Activated CD4-positive, alpha-beta T cell treated with anti-CD3 and anti-CD28 coated beads, Interleukin-2, amount 50 U/mL, for 4 hours (primary cell): Measurements from ENCODE around the gene TMBIM1.
"Not testable (repeated sequence)": the region's sequence is repeated elsewhere in the genome, so short reads cannot be mapped to it uniquely, and the experiment has no call there.

Experiments
- DNase-seq, 2 experiments: peaks; one replicate each; pipeline ENCODE4 v3.0.0-alpha.2; 2020

TMBIM1 gene

DNA sequence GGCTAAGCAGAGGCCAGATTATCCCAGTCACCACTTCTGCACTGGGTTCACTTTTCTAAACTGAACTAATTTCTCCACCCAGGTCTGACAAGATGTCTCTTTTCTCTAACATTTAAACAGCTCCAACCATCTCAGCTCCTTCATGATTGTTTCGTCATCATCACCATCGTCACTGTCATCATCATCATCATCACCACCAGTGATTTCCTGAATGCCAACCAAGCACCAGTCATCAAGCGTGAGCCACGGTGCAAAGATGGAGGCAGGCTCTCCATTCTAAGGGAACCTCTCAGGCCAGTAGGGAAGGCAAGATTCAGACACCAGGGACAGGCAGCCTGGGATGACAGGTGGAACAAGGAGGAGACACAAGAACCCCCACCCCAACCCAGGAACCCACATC, 25.5 kb upstream of the TMBIM1 start:
- no peak for DNase-seq

DNA sequence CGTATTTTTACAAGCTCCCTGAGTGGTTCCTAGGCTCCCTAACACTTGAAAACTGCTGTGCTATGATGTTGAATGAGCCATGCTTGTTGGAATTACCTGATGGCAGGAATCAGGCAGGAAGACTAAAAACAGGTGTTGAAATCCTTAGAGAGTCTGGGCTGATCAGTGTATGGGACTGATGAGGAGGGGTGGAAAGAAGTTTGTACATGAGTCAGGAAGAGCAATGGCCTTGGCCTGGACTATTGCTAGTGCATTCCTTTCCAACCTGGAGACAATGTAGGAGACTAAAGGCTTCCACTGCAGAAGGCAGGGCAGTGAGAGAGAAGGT, 25.0 kb upstream of the TMBIM1 start:
- DNase-seq, result no peak

DNA sequence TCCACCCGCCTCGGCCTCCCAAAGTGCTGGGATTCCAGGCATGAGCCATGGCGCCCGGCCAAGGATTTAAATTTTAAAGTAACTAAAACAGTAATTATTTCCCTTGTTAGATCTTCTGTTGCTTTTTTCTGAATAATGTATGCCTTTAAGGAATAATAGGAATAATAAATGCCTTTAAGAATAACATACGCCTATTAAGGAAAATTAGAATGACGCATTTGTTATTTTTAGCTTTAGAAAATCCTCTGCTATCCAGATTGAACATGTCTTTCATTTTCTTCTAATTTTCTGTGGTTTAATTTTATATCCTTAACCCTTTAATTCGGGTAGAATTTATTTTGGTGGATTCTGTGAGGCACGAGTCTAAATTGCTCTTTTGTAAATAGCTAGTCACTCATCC, 23.1 kb upstream of the TMBIM1 start:
- DNase-seq, result no peak

DNA sequence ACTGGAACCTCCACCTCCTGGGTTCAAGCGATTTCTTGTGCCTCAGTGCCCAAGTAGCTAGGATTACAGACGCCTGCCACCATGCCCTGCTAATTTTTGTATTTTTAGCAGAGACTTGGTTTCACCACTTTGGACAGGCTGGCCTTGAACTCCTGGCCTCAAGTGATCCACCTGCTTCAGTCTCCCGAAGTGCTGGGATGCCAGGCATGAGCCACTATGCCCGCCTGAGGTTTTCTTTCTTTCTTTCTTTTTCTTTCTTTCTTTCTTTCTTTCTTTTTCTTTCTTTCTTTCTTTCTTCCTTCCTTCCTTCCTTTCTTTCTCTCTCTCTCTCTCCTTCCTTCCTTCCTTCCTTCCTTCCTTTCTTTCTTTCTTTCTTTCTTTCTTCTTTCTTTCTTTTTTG, 22.5 kb upstream of the TMBIM1 start:
- not testable (repeated sequence) for DNase-seq

DNA sequence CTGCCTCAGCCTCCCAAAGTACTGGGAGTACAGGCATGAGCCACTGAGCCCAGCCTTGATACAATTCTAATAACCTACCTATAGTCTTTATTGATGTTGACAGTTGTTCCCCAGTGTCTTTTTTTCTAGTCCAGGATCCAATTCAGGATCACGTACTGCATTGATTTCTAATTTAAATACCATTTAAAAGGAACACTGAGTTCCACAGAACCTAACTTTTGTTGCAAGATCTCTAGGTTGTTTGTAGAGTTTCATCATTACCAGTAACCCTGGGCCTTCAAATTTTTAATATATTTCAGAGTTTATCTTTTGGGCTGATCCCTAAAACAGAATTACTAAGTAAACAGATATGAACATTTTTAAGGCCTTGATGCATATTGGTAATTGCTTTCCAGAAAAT, 21.1 kb upstream of the TMBIM1 start:
- no peak for DNase-seq

DNA sequence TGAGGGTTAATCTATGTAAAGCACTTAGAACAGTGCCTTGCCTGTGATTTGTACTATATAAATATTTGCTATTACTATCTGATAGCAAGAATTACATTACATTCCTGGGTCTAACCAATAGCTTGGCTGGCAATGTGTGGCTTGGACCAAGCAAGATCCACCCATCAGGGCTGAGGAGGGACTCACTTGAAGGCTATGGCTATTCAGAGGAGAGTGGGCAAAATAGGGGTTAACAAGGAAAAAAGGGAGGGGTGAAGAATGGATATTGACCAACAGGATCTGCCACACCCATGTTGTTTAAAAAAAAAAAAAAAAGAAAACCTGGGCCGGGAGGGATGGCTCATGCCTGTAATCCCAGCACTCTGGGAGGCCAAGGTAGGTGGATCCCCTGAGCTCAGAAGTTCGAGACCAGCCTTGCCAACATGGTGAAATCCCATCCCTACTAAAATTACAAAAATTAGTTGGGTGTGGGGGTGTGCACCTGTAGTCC, 20.0 kb upstream of the TMBIM1 start:
- no peak for DNase-seq

DNA sequence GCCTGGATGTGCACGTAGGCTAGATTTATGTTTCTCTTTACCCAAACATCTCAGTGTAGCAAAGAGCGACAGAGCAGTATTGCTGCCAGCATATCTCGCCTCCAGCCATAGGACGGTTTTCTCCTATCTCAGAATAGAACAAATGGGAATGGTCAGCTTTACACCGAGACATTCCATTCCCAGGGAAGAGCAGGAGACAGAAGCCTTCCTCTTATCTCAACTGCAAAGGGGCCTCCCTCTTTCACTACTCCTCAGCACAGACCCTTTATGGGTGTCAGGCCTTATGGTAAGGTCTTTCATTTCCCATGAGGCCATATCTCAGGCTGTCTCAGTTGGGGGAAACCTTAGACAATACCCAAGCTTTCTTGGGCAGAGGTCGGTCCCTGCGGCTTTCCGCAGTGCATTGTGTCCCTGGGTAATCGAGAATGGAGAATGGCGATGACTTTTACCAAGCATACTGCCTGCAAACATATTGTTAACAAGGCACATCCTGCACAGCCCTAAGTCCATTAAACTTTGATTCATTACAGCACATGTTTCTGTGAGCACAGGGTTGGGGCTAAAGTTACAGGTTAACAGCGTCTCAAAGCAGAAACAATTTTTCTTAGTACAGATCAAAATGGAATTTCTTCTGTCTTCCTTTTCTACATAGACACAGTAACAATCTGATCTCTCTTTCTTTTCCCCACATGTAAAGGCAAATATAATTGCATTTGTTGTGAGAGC, 19.4 kb upstream of the TMBIM1 start:
- DNase-seq, result not testable (repeated sequence)

DNA sequence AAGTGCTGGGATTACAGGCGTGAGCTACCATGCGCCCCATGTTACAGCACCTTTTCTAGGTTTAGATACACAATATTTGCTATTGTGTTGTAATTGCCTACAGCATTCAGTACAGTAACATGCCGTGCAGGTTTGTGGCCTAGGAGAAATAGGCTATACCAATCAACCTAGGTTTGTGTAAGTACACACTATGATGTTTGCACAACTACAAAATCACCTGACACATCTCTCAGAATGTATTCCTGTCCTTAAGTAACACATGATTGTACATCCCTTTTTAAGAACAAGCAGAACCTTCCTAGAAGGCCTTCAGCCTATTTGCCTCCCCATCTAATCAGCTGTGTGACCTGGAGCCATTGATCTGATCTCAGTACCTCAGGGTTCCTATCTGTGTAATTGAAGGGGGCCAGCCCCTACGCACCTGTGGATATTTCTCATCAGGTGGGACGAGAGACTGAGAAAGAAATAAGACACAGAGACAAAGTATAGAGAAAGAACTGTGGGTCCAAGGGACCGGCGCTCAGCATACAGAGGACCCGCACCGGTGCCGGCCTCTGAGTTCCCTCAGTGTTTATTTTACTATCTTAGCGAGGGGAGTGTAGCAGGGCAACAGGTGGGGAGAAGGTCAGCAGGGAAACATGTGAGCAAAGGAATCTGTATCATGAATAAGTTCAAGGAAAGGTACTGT, 18.7 kb upstream of the TMBIM1 start:
- no peak for DNase-seq

DNA sequence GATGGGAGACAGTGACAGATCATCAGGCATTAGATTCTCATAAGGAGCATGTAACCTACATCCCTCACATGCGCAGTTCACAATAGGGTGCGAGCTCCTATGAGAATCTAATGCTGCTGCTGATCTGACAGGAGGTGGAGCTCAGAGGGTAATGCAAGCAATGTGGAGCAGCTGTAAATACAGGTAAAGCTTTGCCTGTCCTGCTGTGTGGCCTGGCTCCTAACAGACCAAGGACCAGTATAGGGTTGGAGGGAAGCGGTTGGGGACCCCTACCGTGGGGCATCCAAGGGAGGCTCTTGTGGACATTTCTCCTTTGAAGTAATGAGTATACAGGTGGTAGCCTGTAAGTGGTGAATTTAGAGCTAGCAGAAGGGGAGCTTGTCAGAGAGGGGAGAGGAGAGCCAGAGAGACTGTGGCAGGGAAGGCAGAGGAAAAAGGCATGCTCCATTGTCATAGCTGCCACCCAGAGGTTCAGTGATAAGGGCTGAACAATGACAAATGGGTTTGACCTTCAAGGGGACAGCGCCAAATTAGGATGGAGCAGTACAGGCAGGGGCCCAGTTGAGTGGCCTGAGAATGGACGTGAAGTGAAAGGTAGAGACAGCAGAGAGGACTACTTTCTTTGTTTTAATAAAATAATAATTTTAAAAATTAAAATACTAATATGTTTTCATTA, 15.2 kb upstream of the TMBIM1 start:
- no peak for DNase-seq

DNA sequence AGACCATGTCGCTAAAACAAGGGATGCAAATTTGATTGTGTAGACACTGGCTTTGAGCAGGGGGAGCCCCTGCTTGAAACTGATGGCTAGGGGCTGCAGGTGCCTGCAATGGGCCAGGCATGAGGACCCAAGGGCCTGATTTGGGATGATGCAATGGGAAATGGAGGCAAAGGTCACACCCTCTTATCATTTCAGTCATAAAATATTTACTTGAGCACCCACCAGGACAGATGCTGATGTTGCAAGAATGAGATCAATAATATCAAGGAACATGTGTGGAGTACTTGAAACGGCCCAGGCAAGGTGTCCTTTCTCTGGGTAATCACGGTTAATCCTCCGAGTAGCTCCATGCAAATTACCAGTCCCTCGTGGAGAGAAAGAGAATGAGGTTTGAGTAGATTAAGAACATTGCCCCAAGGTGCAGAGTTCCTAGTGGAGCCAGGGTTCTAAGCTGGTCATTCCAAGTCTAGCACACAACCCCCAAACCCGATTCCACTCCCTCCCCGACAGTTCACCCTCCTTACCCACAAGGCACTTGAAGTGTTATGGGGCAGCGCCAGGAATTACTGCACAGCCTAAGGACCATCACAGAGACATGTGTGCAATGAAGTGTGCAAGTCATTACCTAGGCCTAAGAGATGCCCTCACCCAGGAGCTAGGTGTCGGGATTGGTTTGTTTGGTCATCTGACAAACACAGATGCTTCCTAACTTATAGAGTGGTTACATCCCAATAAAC, 14.0 kb upstream of the TMBIM1 start:
- DNase-seq, result no peak

DNA sequence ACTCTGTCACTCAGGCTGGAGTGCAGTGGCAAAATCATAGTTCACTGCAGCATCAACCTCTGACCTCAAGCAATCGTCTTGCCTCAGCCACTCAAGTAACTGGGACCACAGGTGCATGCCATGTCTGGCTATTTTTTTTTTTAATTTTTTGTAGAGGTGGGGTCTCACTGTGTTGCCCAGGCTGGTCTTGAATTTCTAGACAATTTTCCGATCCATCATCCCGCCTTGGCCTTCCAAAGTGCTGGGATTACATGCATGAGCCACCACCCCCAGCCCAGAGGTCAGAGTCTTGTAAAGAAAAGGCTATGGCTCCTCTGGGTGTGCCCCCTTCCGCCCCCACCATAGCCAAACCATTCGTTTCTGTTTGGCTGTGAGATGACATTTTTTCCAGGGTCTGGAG, 13.1 kb upstream of the TMBIM1 start:
- DNase-seq, result no peak

DNA sequence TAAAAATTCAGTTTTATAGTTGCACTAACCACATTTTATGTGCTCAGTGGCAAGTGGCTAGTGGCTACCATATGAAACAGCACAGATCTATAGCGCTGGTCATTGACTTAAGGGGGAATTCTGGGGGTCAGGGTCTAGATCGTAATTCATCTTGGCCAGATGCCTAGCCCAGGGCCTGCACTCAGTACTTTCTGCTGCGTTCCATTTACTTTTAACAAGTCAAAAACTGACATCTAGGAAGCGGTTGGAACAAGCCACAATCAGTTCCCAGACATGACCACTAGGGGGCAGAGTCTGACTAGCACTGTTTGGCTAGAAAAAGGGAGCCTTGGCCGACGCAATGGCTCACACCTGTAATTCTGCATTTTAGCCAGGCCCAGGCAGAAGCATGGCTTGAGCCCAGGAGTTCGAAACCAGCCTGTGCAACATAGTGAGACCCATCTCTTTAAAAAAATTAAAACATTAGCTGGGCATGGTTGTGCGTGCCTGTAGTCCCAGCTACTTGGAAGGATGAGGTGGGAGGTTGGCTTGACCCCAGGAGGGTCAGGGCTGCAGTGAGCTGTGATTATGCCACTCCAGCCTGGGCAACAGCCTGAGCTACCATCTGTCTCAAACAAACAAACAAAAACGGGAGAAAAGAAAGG, 9.0 kb upstream of the TMBIM1 start:
- peak; percentile 86 to 87 for DNase-seq

DNA sequence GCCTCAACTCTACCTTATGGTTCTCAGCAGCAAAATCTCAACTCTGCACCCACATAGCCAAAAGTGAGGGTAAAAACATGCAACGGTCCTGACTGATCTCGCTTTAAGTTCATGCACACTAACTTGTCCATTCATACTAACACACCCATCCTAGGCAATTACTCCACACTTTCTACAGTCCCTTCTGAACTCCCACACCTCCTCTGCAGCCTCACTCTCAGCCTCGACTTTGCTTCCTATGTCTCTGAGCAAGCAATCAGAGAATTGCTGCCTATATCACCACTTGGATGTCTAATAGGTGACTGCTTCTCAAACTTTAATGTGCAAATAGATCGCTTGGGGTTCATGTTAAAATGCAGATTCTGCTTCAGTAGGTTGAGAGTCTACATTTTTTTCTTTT, 7.8 kb upstream of the TMBIM1 start:
- no peak for DNase-seq

DNA sequence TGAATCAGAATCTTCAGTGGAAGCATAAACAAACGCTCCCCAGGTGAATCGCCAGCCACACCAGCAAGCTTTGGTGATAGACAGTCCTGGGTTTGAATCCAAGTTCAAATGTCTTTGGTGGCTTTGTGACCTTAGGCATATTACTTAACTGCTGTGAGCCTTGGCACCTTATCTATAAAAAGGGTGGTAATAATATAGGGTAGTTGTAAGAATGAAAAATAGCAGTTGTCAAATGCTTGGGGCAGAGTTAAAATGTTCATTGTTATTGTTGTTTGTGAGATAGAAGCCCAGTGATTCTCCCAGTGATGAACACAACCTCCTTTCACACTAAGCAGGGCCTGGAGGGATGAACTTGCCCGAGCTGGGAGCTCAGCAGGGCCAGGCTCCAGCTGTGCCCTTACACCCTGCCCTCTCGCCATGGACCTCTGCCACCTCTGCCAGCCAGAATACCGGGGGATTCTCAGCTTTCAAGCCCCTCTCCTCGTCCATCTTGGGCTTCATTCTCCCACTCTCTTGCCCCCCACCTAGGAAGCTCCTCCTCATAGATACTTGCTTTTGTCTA, 6.1 kb upstream of the TMBIM1 start:
- DNase-seq, result no peak

DNA sequence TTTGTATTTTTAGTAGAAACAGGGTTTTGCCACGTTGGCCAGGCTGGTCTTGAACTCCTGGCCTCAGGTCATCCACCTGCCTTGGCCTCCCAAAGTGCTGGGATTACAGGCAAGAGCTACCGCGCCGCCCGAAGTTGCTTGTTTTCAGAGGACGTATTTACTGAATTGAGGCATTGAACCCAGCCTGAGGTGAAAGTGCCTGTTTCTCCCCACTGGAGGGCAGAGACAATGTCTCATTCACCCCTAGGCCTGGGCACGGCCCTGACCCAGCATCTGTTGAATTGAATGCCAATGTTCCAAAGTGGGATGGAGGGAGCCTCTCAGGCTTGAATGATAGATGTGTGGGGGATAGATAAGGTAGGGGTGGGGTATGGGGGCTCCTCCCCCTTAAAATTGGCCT, 4.5 kb upstream of the TMBIM1 start:
- no peak for DNase-seq

DNA sequence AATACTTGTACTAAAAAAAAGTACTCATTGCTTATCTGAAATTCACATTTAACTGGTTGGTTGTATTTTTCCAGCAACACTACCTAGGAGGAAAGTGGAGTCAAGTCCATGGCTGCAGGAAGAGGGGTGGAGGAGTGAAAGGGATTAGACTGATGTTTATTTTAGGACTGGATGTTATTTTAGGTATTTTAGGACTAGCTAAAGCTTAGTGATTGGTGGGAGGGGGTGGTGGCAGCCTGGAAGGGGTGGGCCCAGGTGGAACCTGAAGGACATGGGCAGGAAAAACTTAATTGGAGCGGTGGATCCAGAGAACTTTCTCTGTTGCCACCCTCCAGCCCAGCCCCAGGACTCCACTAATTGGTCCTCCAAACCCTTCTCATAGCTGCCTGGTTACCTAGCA, 3.9 kb upstream of the TMBIM1 start:
- no peak for DNase-seq

DNA sequence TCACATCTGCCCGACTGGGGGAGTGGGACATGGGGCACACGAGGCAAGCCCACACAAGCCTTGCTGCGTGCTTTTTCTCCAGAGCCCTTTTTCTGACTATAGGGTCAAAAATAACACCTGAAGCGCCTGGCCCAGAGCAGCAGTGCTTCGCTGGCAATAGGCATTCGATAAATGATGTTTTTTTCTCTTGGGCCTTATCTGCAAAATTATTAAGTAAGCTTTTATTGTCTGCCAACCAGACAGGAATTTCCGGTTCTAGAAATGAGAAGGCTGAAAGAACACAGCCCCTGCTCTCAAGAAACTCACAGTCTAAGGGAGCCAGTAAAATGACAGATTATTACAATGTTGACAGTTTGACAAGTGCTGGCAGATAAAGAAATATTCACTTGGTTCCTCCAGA, 2.7 kb upstream of the TMBIM1 start:
- no peak for DNase-seq

DNA sequence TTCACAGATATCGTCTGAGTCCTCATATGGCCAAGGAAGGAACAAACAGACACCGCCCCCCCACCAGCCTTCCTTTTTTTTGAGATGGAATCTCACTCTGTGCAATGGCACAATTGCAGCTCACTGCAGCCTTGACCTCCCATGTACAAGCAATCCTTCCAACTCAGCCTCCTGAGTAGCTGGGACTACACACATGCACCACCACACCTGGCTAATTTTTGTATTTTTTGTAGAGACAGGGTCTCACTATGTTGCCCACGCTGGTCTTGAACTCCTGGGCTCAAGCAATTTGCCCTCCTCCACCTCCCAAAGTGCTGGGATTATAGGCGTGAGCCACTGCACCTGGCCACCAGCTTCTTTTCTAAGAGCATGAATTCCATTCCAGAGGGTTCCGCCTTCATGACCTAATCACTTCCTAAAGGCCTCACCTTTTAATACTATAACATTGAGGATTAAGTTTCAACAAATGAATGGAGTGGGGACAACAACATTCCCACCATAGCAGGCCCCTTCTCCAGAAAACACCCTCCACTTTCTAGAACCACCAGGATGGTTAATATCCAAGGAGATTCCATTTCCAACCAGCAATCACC, 2.2 kb upstream of the TMBIM1 start:
- DNase-seq, result no peak

DNA sequence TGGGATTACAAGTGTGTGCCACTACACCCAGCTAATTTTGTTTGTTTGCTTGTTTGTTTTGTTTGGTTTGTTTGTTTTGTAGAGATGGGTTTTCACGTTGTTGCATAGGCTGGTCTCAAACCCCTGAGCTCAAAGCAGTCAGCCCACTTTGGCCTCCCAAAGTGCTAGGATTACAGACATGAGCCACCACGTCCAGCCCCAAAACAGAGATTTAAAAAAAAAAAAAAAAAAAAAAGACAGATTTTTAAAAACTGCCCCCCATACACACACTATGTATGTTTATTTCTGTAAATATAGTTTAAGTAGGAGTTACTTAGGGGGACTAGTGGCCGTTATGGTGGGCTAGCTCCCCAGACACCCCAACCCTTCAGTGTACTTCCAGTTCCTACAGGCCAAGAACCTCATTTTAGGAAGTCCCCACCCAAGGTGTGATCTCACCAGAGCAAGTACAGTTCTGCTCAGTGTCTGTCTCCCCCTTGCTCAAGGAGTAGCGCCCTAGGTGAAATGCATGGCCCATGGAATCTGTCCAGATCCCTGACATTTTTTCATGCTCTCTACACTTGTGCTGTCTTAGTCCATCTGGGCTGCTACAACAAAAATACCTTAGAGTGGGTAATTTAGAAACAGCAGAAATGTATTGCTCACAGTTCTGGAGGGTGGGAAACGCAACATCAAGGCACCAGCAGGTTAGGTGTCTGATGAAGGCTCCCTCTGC, 1.6 kb upstream of the TMBIM1 start:
- no peak for DNase-seq

DNA sequence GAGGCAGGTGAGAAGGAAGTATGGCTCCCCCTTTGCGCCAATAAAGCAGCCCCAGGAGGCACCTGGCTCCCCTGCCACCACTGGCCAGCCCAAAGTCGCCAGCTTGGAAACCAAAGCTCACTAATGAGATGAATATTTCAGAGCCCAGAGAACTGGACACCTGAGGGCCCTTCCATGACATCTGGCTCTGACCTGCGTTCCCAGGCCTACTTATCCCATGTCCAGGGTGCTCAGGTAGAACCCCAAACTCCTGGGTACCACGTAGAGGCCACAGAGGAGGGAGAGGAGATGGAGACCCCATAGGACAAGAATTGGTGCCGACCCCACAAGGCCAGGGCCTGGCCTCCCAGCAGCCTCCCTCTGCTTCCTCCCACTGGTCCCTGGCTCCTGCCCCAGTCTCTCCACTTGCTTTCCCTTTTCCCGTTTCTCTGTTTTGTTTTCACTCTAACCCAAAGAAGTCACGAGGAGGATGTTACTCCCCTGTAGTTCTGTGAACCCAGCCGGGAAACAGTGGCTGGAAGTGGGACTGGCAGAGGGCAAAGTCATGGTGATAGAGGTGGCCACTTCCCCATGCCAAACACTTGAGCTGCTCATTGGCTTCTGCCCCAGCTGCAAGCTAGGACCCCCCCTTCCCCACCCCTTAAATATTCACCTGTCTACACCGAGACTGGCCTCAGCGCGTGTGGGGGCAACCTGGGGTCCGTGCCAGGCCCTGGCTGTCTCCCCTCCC, 820 bp downstream of the TMBIM1 start:
- no peak for DNase-seq
